Parathyroid adenoma (tissue), 2 donors: ENCODE results near the gene PSME1.

Source experiments
- H2AFZ ChIP-seq: fragments of 300-600 bp; sonication (generic); one replicate; pipeline ENCODE4 v1.7.0; 2017; ENCODE audit warnings: antibody characterized with exemption, mild to moderate bottlenecking
- H3K27ac ChIP-seq: fragments of 300-600 bp; sonication (generic); one replicate; pipeline ENCODE4 v1.7.0; 2017
- H3K27me3 ChIP-seq: fragments of 300-600 bp; sonication (generic); one replicate; pipeline ENCODE4 v1.7.0; 2017; ENCODE audit warnings: low read length; ENCODE audit not compliant: control insufficient read depth, insufficient read depth
- H3K36me3 ChIP-seq: fragments of 300-600 bp; sonication (generic); one replicate; pipeline ENCODE4 v1.7.0; 2017; ENCODE audit warnings: low read length; ENCODE audit not compliant: control insufficient read depth, insufficient read depth
- H3K4me1 ChIP-seq: fragments of 300-600 bp; sonication (generic); one replicate; pipeline ENCODE4 v1.7.0; 2017; ENCODE audit warnings: control low read depth
- H3K4me2 ChIP-seq: fragments of 300-600 bp; sonication (generic); one replicate; pipeline ENCODE4 v1.7.0; 2017; ENCODE audit warnings: low read length
- H3K4me3 ChIP-seq: fragments of 300-600 bp; sonication (generic); one replicate; pipeline ENCODE4 v1.7.0; 2017; ENCODE audit warnings: low read depth, low read length
- H3K79me2 ChIP-seq: fragments of 300-600 bp; sonication (generic); one replicate; pipeline ENCODE4 v1.7.0; 2017; ENCODE audit warnings: control low read depth
- H3K9ac ChIP-seq: fragments of 300-600 bp; sonication (generic); one replicate; pipeline ENCODE4 v1.7.0; 2017; ENCODE audit warnings: mild to moderate bottlenecking
- H3K9me3 ChIP-seq: fragments of 300-600 bp; sonication (generic); one replicate; pipeline ENCODE4 v1.7.0; 2017; ENCODE audit warnings: low read length; ENCODE audit not compliant: control insufficient read depth
- TF ChIP-seq, protein P1 (sequence below): fragments of 300-600 bp; sonication (generic); IDR thresholded peaks from one replicate; pipeline ENCODE4 v1.7.0; 2017; ENCODE audit warnings: antibody characterized with exemption, mild to moderate bottlenecking
- donor health status: primary hyperparathyroidism.

Gene PSME1

GRCh38 chr14:24135834-24136683, at the start of gene PSME1:
PSME1 (plus strand) TSS chr14:24136194; CDS start chr14:24136263, 69 bp downstream.
- H3K79me2 ChIP-seq = peaks cover 4% of the 10 kb centered on the region
- TF ChIP-seq, protein P1, sequence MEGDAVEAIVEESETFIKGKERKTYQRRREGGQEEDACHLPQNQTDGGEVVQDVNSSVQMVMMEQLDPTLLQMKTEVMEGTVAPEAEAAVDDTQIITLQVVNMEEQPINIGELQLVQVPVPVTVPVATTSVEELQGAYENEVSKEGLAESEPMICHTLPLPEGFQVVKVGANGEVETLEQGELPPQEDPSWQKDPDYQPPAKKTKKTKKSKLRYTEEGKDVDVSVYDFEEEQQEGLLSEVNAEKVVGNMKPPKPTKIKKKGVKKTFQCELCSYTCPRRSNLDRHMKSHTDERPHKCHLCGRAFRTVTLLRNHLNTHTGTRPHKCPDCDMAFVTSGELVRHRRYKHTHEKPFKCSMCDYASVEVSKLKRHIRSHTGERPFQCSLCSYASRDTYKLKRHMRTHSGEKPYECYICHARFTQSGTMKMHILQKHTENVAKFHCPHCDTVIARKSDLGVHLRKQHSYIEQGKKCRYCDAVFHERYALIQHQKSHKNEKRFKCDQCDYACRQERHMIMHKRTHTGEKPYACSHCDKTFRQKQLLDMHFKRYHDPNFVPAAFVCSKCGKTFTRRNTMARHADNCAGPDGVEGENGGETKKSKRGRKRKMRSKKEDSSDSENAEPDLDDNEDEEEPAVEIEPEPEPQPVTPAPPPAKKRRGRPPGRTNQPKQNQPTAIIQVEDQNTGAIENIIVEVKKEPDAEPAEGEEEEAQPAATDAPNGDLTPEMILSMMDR = no peak
- H2AFZ ChIP-seq = peak within 1 kb of the TSS; percentile 89
- H3K9ac ChIP-seq = peak within 1 kb of the TSS; percentile 74
- H3K9me3 ChIP-seq = no peaks in the 10 kb centered on the region
- no peaks in the 10 kb centered on the region for H3K27me3 ChIP-seq
- no peaks in the 10 kb centered on the region for H3K36me3 ChIP-seq
- peak within 1 kb of the TSS; percentile 76 for H3K27ac ChIP-seq
- peak within 1 kb of the TSS; percentile 76 for H3K4me2 ChIP-seq
- H3K4me3 ChIP-seq = peak within 1 kb of the TSS; percentile 68
- H3K4me1 ChIP-seq = peaks cover 8% of the 10 kb centered on the region

GRCh38 chr14:24087004-24087403, 49.0 kb upstream of the PSME1 start:
- H3K36me3 ChIP-seq = no peaks in the 10 kb centered on the region
- peaks cover 10% of the 10 kb centered on the region for H3K4me1 ChIP-seq
- no peak overlapping the region for H3K9ac ChIP-seq
- TF ChIP-seq, protein P1 = no peak
- H3K27me3 ChIP-seq = no peaks in the 10 kb centered on the region
- no peak overlapping the region for H3K27ac ChIP-seq
- no peak overlapping the region for H3K4me3 ChIP-seq
- no peak overlapping the region for H2AFZ ChIP-seq
- no peaks in the 10 kb centered on the region for H3K79me2 ChIP-seq
- no peak overlapping the region for H3K4me2 ChIP-seq
- H3K9me3 ChIP-seq = no peaks in the 10 kb centered on the region

DNA sequence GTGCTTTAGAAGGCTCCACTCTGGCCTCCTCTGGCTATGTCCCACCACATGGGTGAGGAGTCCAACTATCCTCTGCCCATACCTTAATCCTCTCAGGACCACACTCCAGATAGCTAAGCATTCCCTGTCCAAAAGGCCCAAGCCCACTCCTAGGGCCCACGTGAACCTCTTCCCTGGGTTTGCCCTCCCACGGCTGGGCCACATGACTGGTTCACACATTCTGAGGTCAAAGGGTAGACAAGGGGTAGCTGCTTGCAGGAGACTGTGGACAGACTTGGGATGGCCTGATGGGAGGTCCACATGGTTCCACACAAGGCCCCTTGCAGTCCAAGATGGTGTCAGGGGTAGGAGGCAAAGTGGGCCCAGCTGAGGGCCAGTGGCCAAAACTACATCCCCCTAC, 47.9 kb upstream of the PSME1 start:
- H3K36me3 ChIP-seq = no peaks in the 10 kb centered on the region

GRCh38 chr14:24089890-24090289, 46.1 kb upstream of the PSME1 start:
- no peaks in the 10 kb centered on the region for H3K9me3 ChIP-seq
- H3K4me3 ChIP-seq = no peak overlapping the region
- H3K9ac ChIP-seq = no peak overlapping the region
- no peak overlapping the region for H2AFZ ChIP-seq
- peak overlapping the region; percentile 22 for H3K4me2 ChIP-seq
- TF ChIP-seq, protein P1 = no peak
- H3K27ac ChIP-seq = no peak overlapping the region
- H3K36me3 ChIP-seq = no peaks in the 10 kb centered on the region
- no peaks in the 10 kb centered on the region for H3K27me3 ChIP-seq
- H3K4me1 ChIP-seq = peaks cover 9% of the 10 kb centered on the region
- no peaks in the 10 kb centered on the region for H3K79me2 ChIP-seq

More for the DNA sequence above, 47.9 kb upstream of the PSME1 start:
- no peak overlapping the region for H3K4me2 ChIP-seq
- no peaks in the 10 kb centered on the region for H3K9me3 ChIP-seq
- TF ChIP-seq, protein P1 = no peak
- peaks cover 3% of the 10 kb centered on the region for H3K4me1 ChIP-seq
- no peaks in the 10 kb centered on the region for H3K27me3 ChIP-seq
- H3K79me2 ChIP-seq = no peaks in the 10 kb centered on the region
- no peak overlapping the region for H3K9ac ChIP-seq
- no peak overlapping the region for H3K27ac ChIP-seq
- H2AFZ ChIP-seq = no peak overlapping the region
- no peak overlapping the region for H3K4me3 ChIP-seq
